Gastroesophageal sphincter (tissue), 3 donors: Measurements from ENCODE around the gene ADAMTSL2.

Source experiments
- EP300 ChIP-seq: sonication (generic); formaldehyde crosslinking; IDR thresholded peaks from one replicate; pipeline ENCODE4 v1.6.1; 2017; ENCODE audit warnings: antibody characterized with exemption, mild to moderate bottlenecking
- POLR2A ChIP-seq, 2 donors: fragments of 450-650 bp; IDR thresholded peaks; one replicate each; pipeline ENCODE4 v1.6.1; 2017; ENCODE audit warnings: antibody characterized with exemption in 2 of 2, mild to moderate bottlenecking in 2 of 2, moderate library complexity in 1 of 2
- POLR2AphosphoS5 ChIP-seq: sonication (generic); formaldehyde crosslinking; IDR thresholded peaks from one replicate; pipeline ENCODE4 v1.6.1; 2017; ENCODE audit warnings: antibody characterized with exemption
- TF ChIP-seq, protein P1 (sequence below), 4 experiments: fragments of 200-600 bp in 2 of 4; fragments of 450-650 bp in 2 of 4; sonication (generic) in 1 of 4; IDR thresholded peaks; one replicate each; pipeline ENCODE4 v1.5.1; 2017 to 2019; ENCODE audit warnings: antibody characterized with exemption in 4 of 4, mild to moderate bottlenecking in 2 of 4, moderate library complexity in 2 of 4

DNA sequence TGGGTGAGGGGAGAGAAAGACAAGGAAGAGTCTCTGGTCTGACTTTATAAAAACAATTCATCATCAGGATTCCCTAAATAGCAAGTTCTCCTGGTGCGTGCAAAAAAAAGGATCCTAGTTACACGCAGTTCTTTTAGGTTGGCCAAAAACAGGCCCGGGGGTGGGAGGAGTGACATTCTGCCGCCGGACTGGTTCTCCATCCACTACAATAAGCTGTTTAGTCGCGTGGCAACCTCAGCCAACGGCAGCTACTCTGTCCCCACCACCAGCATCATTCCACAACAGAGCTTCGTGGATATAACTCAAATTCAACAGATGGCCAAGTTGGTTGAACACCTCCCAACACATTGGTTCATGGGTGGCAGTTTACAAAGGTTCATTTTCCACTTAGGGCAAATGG, 77.5 kb downstream of the ADAMTSL2 start:
- TF ChIP-seq, protein P1, sequence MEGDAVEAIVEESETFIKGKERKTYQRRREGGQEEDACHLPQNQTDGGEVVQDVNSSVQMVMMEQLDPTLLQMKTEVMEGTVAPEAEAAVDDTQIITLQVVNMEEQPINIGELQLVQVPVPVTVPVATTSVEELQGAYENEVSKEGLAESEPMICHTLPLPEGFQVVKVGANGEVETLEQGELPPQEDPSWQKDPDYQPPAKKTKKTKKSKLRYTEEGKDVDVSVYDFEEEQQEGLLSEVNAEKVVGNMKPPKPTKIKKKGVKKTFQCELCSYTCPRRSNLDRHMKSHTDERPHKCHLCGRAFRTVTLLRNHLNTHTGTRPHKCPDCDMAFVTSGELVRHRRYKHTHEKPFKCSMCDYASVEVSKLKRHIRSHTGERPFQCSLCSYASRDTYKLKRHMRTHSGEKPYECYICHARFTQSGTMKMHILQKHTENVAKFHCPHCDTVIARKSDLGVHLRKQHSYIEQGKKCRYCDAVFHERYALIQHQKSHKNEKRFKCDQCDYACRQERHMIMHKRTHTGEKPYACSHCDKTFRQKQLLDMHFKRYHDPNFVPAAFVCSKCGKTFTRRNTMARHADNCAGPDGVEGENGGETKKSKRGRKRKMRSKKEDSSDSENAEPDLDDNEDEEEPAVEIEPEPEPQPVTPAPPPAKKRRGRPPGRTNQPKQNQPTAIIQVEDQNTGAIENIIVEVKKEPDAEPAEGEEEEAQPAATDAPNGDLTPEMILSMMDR (IDR thresholded peaks at IDR 0.05) = no peak
- TF ChIP-seq POLR2AphosphoS5 (no peak), POLR2A (IDR thresholded peaks at IDR 0.05) (no peak), EP300 (no peak)
